Right lobe of liver (tissue), 4 donors: ENCODE measurements around the gene ORAI1.

ENCODE experiments used
- POLR2A ChIP-seq: fragments of 450-650 bp; IDR thresholded peaks from one replicate; pipeline ENCODE4 v1.6.1; 2017; ENCODE audit warnings: antibody characterized with exemption, mild to moderate bottlenecking
- TF ChIP-seq, protein P1 (sequence below), 4 donors: fragments of 200-600 bp in 3 of 4; fragments of 450-650 bp in 1 of 4; IDR thresholded peaks; one replicate each; pipeline versions ENCODE4 v1.5.1 to v1.8.0; 2016 to 2022; ENCODE audit warnings: antibody characterized with exemption in 4 of 4, mild to moderate bottlenecking in 2 of 4
- donor health status: DM: no; HTN: no; CAD: no.
- donor health status: DM: no; HTN: no; CAD: no.
- donor health status: DM: no; HTN: yes; CAD: no.

- TF ChIP-seq, protein P1, sequence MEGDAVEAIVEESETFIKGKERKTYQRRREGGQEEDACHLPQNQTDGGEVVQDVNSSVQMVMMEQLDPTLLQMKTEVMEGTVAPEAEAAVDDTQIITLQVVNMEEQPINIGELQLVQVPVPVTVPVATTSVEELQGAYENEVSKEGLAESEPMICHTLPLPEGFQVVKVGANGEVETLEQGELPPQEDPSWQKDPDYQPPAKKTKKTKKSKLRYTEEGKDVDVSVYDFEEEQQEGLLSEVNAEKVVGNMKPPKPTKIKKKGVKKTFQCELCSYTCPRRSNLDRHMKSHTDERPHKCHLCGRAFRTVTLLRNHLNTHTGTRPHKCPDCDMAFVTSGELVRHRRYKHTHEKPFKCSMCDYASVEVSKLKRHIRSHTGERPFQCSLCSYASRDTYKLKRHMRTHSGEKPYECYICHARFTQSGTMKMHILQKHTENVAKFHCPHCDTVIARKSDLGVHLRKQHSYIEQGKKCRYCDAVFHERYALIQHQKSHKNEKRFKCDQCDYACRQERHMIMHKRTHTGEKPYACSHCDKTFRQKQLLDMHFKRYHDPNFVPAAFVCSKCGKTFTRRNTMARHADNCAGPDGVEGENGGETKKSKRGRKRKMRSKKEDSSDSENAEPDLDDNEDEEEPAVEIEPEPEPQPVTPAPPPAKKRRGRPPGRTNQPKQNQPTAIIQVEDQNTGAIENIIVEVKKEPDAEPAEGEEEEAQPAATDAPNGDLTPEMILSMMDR (IDR thresholded peaks at IDR 0.05) = no peak
- TF ChIP-seq POLR2A = no peak
Observed at GRCh38 chr12:121618659-121619233, 7.6 kb upstream of the ORAI1 start.
